H54 (cell line): ENCODE results near the gene SPAG7.
"Not testable (repeated sequence)": the region's sequence is repeated elsewhere in the genome, so short reads cannot be mapped to it uniquely, and the experiment has no call there.

Experiments used
- DNase-seq: peaks from one replicate; pipeline ENCODE4 v3.0.0; 2011; ENCODE audit warnings: low spot score, mixed read lengths; ENCODE audit not compliant: insufficient read length
- FAIRE-seq: peaks from 3 replicates; lab custom pipeline; 2011; peaks lifted over from hg19 to GRCh38; lab: Jason Lieb, UNC
- POLR2A ChIP-seq: IDR thresholded peaks from 2 replicates; pipeline ENCODE4 v1.6.1; 2011; ENCODE audit warnings: low read depth, mild to moderate bottlenecking, low read length

The SPAG7 gene

GRCh38 chr17:4940555-4941318 is 26.9 kb downstream of the SPAG7 start:
- DNase-seq (peak; percentile 77), FAIRE-seq (no peak)
- TF ChIP-seq POLR2A, result peak; percentile 26; the same call in 1 of the 2 replicates

- TF ChIP-seq POLR2A, result peak; percentile 79
- DNase-seq (peak; percentile 98), FAIRE-seq (peak; percentile 73)
Measured at GRCh38 chr17:4939796-4940554, 27.6 kb downstream of the SPAG7 start, which contains the start of the genes RNF167 and SLC25A11. Gene RNF167 (plus strand): TSS chr17:4940268. CDS start chr17:4940910, 642 bp downstream. Gene SLC25A11 (minus strand): TSS chr17:4940046. CDS start chr17:4939910, 136 bp downstream.

GRCh38 chr17:4939546-4939795 is 28.1 kb downstream of the SPAG7 start:
- DNase-seq (no peak), FAIRE-seq (no peak)
- no peak for TF ChIP-seq POLR2A

- FAIRE-seq (no peak), DNase-seq (no peak)
Measured at GRCh38 chr17:4938688-4939545, 28.7 kb downstream of the SPAG7 start.

GRCh38 chr17:4938069-4938491 is 29.5 kb downstream of the SPAG7 start:
- no peak for TF ChIP-seq POLR2A
- FAIRE-seq (no peak), DNase-seq (no peak)

More at GRCh38 chr17:4938688-4939545, 28.7 kb downstream of the SPAG7 start:
- TF ChIP-seq POLR2A, result no peak

- FAIRE-seq (no peak), DNase-seq (no peak)
- TF ChIP-seq POLR2A, result no peak
Measured at GRCh38 chr17:4937553-4937952, 30.1 kb downstream of the SPAG7 start.

GRCh38 chr17:4936436-4936835 is 31.2 kb downstream of the SPAG7 start:
- TF ChIP-seq POLR2A, result no peak
- FAIRE-seq (no peak), DNase-seq (no peak)

- no peak for DNase-seq
- no peak for FAIRE-seq
- no peak for TF ChIP-seq POLR2A
Measured at GRCh38 chr17:4935650-4936049, 32.0 kb downstream of the SPAG7 start.

GRCh38 chr17:4934173-4934979 is 33.2 kb downstream of the SPAG7 start:
- TF ChIP-seq POLR2A, result no peak
- DNase-seq, result peak; percentile 75
- no peak for FAIRE-seq

GRCh38 chr17:4933646-4934045 is 34.0 kb downstream of the SPAG7 start:
- no peak for TF ChIP-seq POLR2A
- FAIRE-seq (no peak), DNase-seq (no peak)

- DNase-seq, result no peak
- FAIRE-seq, result no peak
- TF ChIP-seq POLR2A, result no peak
Measured at GRCh38 chr17:4932756-4933155, 34.9 kb downstream of the SPAG7 start.

- FAIRE-seq, result no peak
- no peak for DNase-seq
- no peak for TF ChIP-seq POLR2A
Measured at GRCh38 chr17:4931963-4932362, 35.7 kb downstream of the SPAG7 start, which contains the start of gene GP1BA. Gene GP1BA (plus strand): TSS chr17:4932277. CDS start chr17:4932605, 328 bp downstream.

GRCh38 chr17:4928881-4929280 is 38.7 kb downstream of the SPAG7 start:
- no peak for TF ChIP-seq POLR2A
- no peak for FAIRE-seq
- DNase-seq, result no peak

GRCh38 chr17:4926577-4927335 is 40.9 kb downstream of the SPAG7 start:
- FAIRE-seq, DNase-seq: not testable (repeated sequence)
